ENCODE results near the gene PHLDB3.

DNA sequence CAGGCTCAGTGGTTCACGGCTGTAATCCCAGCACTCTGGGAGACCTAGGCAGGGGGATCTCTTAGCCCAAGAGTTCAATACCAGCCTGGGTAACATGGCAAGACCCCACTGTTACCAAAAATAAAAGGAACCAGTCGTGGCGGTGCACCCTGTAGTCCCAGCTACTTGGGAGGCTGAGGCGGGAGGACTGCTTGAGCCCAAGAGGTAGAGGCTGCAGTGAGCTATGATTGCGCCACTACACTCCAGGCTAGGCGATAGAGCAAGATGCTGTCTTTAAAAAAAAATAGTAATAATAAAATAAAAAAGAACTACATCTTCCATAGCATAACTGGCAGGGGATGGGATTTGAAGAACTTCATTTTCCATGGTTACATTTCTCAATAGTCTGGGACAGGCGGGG, 42.2 kb downstream of the PHLDB3 start:
- TF ChIP-seq, protein P1, sequence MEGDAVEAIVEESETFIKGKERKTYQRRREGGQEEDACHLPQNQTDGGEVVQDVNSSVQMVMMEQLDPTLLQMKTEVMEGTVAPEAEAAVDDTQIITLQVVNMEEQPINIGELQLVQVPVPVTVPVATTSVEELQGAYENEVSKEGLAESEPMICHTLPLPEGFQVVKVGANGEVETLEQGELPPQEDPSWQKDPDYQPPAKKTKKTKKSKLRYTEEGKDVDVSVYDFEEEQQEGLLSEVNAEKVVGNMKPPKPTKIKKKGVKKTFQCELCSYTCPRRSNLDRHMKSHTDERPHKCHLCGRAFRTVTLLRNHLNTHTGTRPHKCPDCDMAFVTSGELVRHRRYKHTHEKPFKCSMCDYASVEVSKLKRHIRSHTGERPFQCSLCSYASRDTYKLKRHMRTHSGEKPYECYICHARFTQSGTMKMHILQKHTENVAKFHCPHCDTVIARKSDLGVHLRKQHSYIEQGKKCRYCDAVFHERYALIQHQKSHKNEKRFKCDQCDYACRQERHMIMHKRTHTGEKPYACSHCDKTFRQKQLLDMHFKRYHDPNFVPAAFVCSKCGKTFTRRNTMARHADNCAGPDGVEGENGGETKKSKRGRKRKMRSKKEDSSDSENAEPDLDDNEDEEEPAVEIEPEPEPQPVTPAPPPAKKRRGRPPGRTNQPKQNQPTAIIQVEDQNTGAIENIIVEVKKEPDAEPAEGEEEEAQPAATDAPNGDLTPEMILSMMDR (IDR thresholded peaks at IDR 0.05; ENCODE audit: low read depth, low read length, poor library complexity, severe bottlenecking), result no peak
- no peak for TF ChIP-seq EZH2phosphoT487 (IDR thresholded peaks at IDR 0.05; ENCODE audit: borderline replicate concordance, low read length)

Measured in DOHH2 (cell line).